K562 (cell line): ENCODE measurements around the gene IL4I1. TPM values are rescaled to one million over a fixed set of nuclear protein-coding genes. Genes with fewer than 3 reads are reported as not detected.

ENCODE experiments used
- CHD7 ChIP-seq: fragments of 200-600 bp; sonication (generic); IDR thresholded peaks from one replicate; pipeline ENCODE4 v1.6.1; 2012; ENCODE audit warnings: mild to moderate bottlenecking, low read depth, low read length, inconsistent platforms
- DMBX1 ChIP-seq: fragments of 250-450 bp; sonication (Bioruptor Pico); IDR thresholded peaks from 2 replicates; pipeline ENCODE4 v1.8.0; 2022; ENCODE audit warnings: inconsistent platforms, mild to moderate bottlenecking, moderate library complexity, borderline replicate concordance
- DNMT1 ChIP-seq: fragments of 450-650 bp; IDR thresholded peaks from 2 replicates; pipeline ENCODE4 v1.6.1; 2016; ENCODE audit warnings: antibody characterized with exemption, mild to moderate bottlenecking
- LCOR ChIP-seq: sonication (generic); formaldehyde crosslinking; IDR thresholded peaks from 2 replicates; pipeline ENCODE4 v1.8.0; 2022; ENCODE audit warnings: mild to moderate bottlenecking, missing genetic modification reagents
- NUFIP1 ChIP-seq: fragments of 450-650 bp; IDR thresholded peaks from 2 replicates; pipeline ENCODE4 v1.6.1; 2018; ENCODE audit not compliant: partially characterized antibody
- PCBP1 ChIP-seq: fragments of 200-400 bp; formaldehyde crosslinking; IDR thresholded peaks from 2 replicates; pipeline ENCODE4 v1.6.1; 2018; ENCODE audit warnings: mild to moderate bottlenecking, low read depth, low read length; ENCODE audit not compliant: poor library complexity, severe bottlenecking
- PYGO2 ChIP-seq: fragments of 450-650 bp; IDR thresholded peaks from 2 replicates; pipeline ENCODE4 v1.6.1; 2016; ENCODE audit warnings: mild to moderate bottlenecking, missing genetic modification characterization, moderate library complexity, missing compliant biosample characterization
- ZKSCAN1 ChIP-seq: fragments of 150-350 bp; IDR thresholded peaks from 2 replicates; pipeline ENCODE4 v1.6.1; 2016; ENCODE audit warnings: low read depth, low read length
- polyA plus RNA-seq, 8 experiments: library from polyadenylated mRNA; depleted of rRNA in 4 of 8; stranded (reverse) in 5 of 8; unstranded in 3 of 8; fragments of >200 nt; fragmentation: Nextera tagmentation in 2 of 8; fragmentation: Illumina TruSeq in 1 of 8; extraction: Ambion mirVana in 2 of 8; extraction: Trizol in 1 of 8; gene quantifications; 2 replicates each; pipeline versions ENCODE4 v1.2.1 to v1.2.3, GENCODE V29; 2011 to 2014; ENCODE audit warnings: inconsistent platforms in 1 of 8, missing spikeins in 1 of 8
- total RNA-seq, 7 experiments: library from RNA; depleted of rRNA in 6 of 7; stranded (reverse); fragments of >200 nt in 6 of 7; fragmentation: Illumina TruSeq in 2 of 7; extraction: Trizol in 2 of 7; gene quantifications; 2 replicates each; pipeline versions ENCODE4 v1.2.1 to v1.2.3, GENCODE V29; 2011 to 2021; ENCODE audit warnings: low replicate concordance in 1 of 7
- TF ChIP-seq, protein P1 (sequence below): fragments of 200-800 bp; sonication (Bioruptor generic); IDR thresholded peaks from 2 replicates; pipeline ENCODE4 v1.6.1; 2017; ENCODE audit warnings: missing genetic modification characterization, missing compliant biosample characterization
- TF ChIP-seq, protein P2 (sequence below): fragments of 250-450 bp; sonication (Bioruptor Pico); IDR thresholded peaks from 2 replicates; pipeline ENCODE4 v1.4.0; 2020; ENCODE audit warnings: mild to moderate bottlenecking, moderate library complexity, borderline replicate concordance

Gene IL4I1
- total and polyA plus RNA-seq, 9 of the 15 experiments (the other 6 are each of a cell fraction or from before 2014, with no cell fraction given), result 0.06 to 0.95 (median 0.43) TPM; not detected in 2

DNA sequence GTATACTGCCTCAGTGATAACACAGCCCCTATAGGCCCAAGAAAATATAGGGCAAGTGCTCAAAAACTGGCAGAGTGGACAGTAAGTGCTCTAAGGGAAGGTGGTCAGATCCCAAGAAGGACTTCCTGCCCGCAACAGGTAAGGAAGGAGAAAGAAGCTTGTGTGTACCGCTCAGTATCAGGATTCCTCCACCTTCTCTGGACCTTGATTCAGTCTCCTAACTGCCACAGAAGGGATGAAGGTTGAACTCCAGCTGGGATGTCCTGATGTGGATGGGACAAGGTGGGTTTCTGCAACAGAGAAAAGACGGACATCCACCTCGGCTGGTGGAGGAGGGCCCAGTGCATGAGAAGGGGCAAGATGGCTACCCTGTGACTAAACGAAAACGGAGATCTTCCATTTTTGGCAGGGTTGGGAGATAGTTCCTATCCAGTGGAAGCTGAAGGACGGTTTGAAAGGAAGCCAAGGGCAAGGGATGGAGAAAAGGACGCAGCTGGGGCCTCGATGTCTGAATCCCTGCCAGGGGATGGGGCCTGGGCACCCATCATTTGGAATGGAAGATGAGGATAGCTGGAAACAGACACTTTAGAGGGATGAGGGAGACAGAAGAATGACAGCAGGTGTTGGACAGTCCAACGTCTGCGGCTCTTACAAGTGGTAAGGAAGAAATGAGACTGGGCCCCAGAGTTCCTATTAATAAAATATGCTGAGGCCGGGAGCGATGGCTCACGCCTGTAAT, 31.0 kb upstream of the IL4I1 start (continued):
- TF ChIP-seq, protein P1, sequence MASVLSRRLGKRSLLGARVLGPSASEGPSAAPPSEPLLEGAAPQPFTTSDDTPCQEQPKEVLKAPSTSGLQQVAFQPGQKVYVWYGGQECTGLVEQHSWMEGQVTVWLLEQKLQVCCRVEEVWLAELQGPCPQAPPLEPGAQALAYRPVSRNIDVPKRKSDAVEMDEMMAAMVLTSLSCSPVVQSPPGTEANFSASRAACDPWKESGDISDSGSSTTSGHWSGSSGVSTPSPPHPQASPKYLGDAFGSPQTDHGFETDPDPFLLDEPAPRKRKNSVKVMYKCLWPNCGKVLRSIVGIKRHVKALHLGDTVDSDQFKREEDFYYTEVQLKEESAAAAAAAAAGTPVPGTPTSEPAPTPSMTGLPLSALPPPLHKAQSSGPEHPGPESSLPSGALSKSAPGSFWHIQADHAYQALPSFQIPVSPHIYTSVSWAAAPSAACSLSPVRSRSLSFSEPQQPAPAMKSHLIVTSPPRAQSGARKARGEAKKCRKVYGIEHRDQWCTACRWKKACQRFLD, result peak; percentile 5; the same call in 1 of the 2 replicates
- TF ChIP-seq, protein P2, sequence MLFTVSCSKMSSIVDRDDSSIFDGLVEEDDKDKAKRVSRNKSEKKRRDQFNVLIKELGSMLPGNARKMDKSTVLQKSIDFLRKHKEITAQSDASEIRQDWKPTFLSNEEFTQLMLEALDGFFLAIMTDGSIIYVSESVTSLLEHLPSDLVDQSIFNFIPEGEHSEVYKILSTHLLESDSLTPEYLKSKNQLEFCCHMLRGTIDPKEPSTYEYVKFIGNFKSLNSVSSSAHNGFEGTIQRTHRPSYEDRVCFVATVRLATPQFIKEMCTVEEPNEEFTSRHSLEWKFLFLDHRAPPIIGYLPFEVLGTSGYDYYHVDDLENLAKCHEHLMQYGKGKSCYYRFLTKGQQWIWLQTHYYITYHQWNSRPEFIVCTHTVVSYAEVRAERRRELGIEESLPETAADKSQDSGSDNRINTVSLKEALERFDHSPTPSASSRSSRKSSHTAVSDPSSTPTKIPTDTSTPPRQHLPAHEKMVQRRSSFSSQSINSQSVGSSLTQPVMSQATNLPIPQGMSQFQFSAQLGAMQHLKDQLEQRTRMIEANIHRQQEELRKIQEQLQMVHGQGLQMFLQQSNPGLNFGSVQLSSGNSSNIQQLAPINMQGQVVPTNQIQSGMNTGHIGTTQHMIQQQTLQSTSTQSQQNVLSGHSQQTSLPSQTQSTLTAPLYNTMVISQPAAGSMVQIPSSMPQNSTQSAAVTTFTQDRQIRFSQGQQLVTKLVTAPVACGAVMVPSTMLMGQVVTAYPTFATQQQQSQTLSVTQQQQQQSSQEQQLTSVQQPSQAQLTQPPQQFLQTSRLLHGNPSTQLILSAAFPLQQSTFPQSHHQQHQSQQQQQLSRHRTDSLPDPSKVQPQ (CRISPR knock-in tag), result 0 out of 2 replicates have a peak, but pooled peaks have one; percentile 17
- TF ChIP-seq PYGO2 (0 out of 2 replicates have a peak, but pooled peaks have one; percentile 10), PCBP1 (no peak), DNMT1 (no peak), DMBX1 (peak; percentile 43; the same call in 1 of the 2 replicates), LCOR (no peak), CHD7 (no peak), NUFIP1 (no peak), ZKSCAN1 (no peak)
